Neural progenitor cell (in vitro differentiated cells): ENCODE results near the gene TLE7.

ENCODE experiments used
- CTCF ChIP-seq: fragments of 200-600 bp; sonication (generic); IDR thresholded peaks from 2 replicates; pipeline ENCODE4 v1.5.1; 2017; ENCODE audit warnings: antibody characterized with exemption, mild to moderate bottlenecking
- EZH2 ChIP-seq: fragments of 200-600 bp; sonication (generic); IDR thresholded peaks from 2 replicates; pipeline ENCODE4 v1.6.1; 2017; ENCODE audit warnings: antibody characterized with exemption, mild to moderate bottlenecking, moderate library complexity
- EZH2phosphoT487 ChIP-seq: fragments of 200-600 bp; sonication (generic); IDR thresholded peaks from 2 replicates; pipeline ENCODE4 v1.6.1; 2017; ENCODE audit warnings: antibody characterized with exemption

GRCh38 chr16:71407731-71408130, 34.1 kb downstream of the TLE7 start:
- TF ChIP-seq CTCF = no peak
- TF ChIP-seq EZH2phosphoT487 = no peak
- no peak for TF ChIP-seq EZH2
